ENCODE data around the gene MROH9. TPM values are rescaled to one million over a fixed set of nuclear protein-coding genes. Genes with fewer than 3 reads are reported as not detected.

Gene MROH9
- total and polyA plus RNA-seq, 2 experiments from 2014 or later = 0.15 to 0.23 TPM

GRCh38 chr1:171032822-171033702, 97.7 kb downstream of the MROH9 start:
- H3K9me3 ChIP-seq (ENCODE audit: low read depth) = no peaks in the 10 kb centered on the region
- no peak overlapping the region for H3K4me3 ChIP-seq
- no peaks in the 10 kb centered on the region for H3K4me1 ChIP-seq (ENCODE audit: insufficient read depth)
- 65% methylated on average over 13 of the region's 14 CpGs for WGBS (ENCODE audit: low lambda C conversion rate, missing lambda C conversion rate)
- no peaks in the 10 kb centered on the region for H3K79me2 ChIP-seq
- no peak overlapping the region for H3K4me2 ChIP-seq
- H4K20me1 ChIP-seq (ENCODE audit: insufficient read depth, poor library complexity, severe bottlenecking) = no peaks in the 10 kb centered on the region
- DNase-seq (ENCODE audit: low spot score) = no peak
- H2AFZ ChIP-seq = no peak overlapping the region
- no peaks in the 10 kb centered on the region for H3K36me3 ChIP-seq (replicated peaks; ENCODE audit: insufficient read depth, low read depth)
- H3K9me2 ChIP-seq (replicated peaks; ENCODE audit: insufficient read depth) = no peaks in the 10 kb centered on the region
- no peaks in the 10 kb centered on the region for H3K27me3 ChIP-seq
- no peak overlapping the region for H3K27ac ChIP-seq
- TF ChIP-seq CTCF (IDR thresholded peaks at IDR 0.05; ENCODE audit: poor library complexity) (no peak), EZH2 (IDR thresholded peaks at IDR 0.05; ENCODE audit: borderline replicate concordance) (no peak), EZH2phosphoT487 (IDR thresholded peaks at IDR 0.05; ENCODE audit: low read depth, severe bottlenecking, unreplicated experiment) (no peak)

DNA sequence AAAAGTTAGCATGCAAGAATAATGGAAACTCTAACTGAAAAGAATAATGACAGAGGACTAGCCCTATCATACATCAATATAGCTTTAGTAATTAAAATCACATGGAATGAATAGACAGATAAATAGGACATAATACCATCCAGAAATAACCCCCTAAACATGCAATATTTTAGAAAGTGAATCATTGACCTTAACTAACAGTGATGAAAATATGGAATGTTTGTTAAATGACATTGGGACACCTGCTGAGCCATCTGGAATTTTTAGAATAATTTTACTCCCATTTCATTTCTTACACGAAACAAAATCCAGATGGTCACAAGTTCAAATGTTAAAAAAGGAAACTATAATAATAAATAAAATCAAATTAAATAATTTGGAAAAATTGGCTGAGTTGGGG, 102.3 kb downstream of the MROH9 start:
- Histone ChIP-seq H3K4me2 (no peak overlapping the region), H3K4me3 (no peak overlapping the region), H3K4me1 (ENCODE audit: insufficient read depth) (no peaks in the 10 kb centered on the region), H3K79me2 (no peaks in the 10 kb centered on the region), H3K9me3 (ENCODE audit: low read depth) (no peaks in the 10 kb centered on the region), H2AFZ (no peak overlapping the region), H3K36me3 (replicated peaks; ENCODE audit: insufficient read depth, low read depth) (no peaks in the 10 kb centered on the region), H4K20me1 (ENCODE audit: insufficient read depth, poor library complexity, severe bottlenecking) (no peaks in the 10 kb centered on the region), H3K27ac (no peak overlapping the region), H3K27me3 (no peaks in the 10 kb centered on the region), H3K9me2 (replicated peaks; ENCODE audit: insufficient read depth) (no peaks in the 10 kb centered on the region)
- WGBS (ENCODE audit: low lambda C conversion rate, missing lambda C conversion rate) = 76% methylated on average over 1 of the region's 1 CpG
- TF ChIP-seq EZH2 (IDR thresholded peaks at IDR 0.05; ENCODE audit: borderline replicate concordance) = no peak
- TF ChIP-seq EZH2phosphoT487 (IDR thresholded peaks at IDR 0.05; ENCODE audit: low read depth, severe bottlenecking, unreplicated experiment) = no peak
- TF ChIP-seq CTCF (IDR thresholded peaks at IDR 0.05; ENCODE audit: poor library complexity) = no peak
- no peak for DNase-seq (ENCODE audit: low spot score)

GRCh38 chr1:171038284-171038683, 103.0 kb downstream of the MROH9 start:
- H3K4me2 ChIP-seq = no peak overlapping the region
- DNase-seq (ENCODE audit: low spot score) = no peak
- no peaks in the 10 kb centered on the region for H3K9me3 ChIP-seq (ENCODE audit: low read depth)

More at GRCh38 chr1:171038284-171038683, 103.0 kb downstream of the MROH9 start:
- Histone ChIP-seq H3K4me1 (ENCODE audit: insufficient read depth) (no peaks in the 10 kb centered on the region), H3K27ac (no peak overlapping the region), H3K79me2 (no peaks in the 10 kb centered on the region), H3K27me3 (no peaks in the 10 kb centered on the region), H4K20me1 (ENCODE audit: insufficient read depth, poor library complexity, severe bottlenecking) (no peaks in the 10 kb centered on the region), H2AFZ (no peak overlapping the region), H3K4me3 (no peak overlapping the region), H3K36me3 (replicated peaks; ENCODE audit: insufficient read depth, low read depth) (no peaks in the 10 kb centered on the region), H3K9me2 (replicated peaks; ENCODE audit: insufficient read depth) (no peaks in the 10 kb centered on the region)
- TF ChIP-seq CTCF (IDR thresholded peaks at IDR 0.05; ENCODE audit: poor library complexity) (no peak), EZH2 (IDR thresholded peaks at IDR 0.05; ENCODE audit: borderline replicate concordance) (no peak), EZH2phosphoT487 (IDR thresholded peaks at IDR 0.05; ENCODE audit: low read depth, severe bottlenecking, unreplicated experiment) (no peak)
